Heart left ventricle (tissue), 13 donors: ENCODE measurements around the gene FOSL2.

Experiments
- POLR2A ChIP-seq, 2 donors: fragments of 450-650 bp; IDR thresholded peaks; one replicate each; pipeline ENCODE4 v1.6.1; 2017; ENCODE audit warnings: antibody characterized with exemption in 2 of 2, mild to moderate bottlenecking in 2 of 2, moderate library complexity in 2 of 2
- TF ChIP-seq, protein P1 (sequence below), 12 donors: fragments of 200-600 bp; sonication (generic) in 4 of 12; IDR thresholded peaks; one replicate each; pipeline versions ENCODE4 v1.5.0 to v1.8.0; 2018 to 2022; ENCODE audit warnings: antibody characterized with exemption in 12 of 12, mild to moderate bottlenecking in 5 of 12
- donor health status: ischemic (EF 13 %, LVEDD 7.1; RV severe dilation, severe dysfunction).
- donor health status: DM: no; HTN: yes; CAD: no.
- donor health status: DM: no; HTN: no; CAD: no.
- donor health status: ischemic (EF 25% LVEDD 6.9; RV normal size, moderate dysfunction).
- donor health status: ischemic (EF 25% LVEDD 5.7; RV mildly dilated, moderate dysfunction).
- donor health status: ischemic (EF 35%, LVEDD 5.7; RV mildly dilated, moderate dysfunction).
- donor health status: nonischemic (EF 11% LVEDD 7.7; RV severe dilation, severe dysfunction).
- donor health status: DM: yes; HTN: yes; CAD: no.
- donor health status: PGD.
- donor health status: ischemic (EF 29% LVEDD 5.4; RV normal size, mild dysfunction).
- donor health status: nonischemic (EF 23%, LVEDD 6.1; RV moderate dilation, normal function).

DNA sequence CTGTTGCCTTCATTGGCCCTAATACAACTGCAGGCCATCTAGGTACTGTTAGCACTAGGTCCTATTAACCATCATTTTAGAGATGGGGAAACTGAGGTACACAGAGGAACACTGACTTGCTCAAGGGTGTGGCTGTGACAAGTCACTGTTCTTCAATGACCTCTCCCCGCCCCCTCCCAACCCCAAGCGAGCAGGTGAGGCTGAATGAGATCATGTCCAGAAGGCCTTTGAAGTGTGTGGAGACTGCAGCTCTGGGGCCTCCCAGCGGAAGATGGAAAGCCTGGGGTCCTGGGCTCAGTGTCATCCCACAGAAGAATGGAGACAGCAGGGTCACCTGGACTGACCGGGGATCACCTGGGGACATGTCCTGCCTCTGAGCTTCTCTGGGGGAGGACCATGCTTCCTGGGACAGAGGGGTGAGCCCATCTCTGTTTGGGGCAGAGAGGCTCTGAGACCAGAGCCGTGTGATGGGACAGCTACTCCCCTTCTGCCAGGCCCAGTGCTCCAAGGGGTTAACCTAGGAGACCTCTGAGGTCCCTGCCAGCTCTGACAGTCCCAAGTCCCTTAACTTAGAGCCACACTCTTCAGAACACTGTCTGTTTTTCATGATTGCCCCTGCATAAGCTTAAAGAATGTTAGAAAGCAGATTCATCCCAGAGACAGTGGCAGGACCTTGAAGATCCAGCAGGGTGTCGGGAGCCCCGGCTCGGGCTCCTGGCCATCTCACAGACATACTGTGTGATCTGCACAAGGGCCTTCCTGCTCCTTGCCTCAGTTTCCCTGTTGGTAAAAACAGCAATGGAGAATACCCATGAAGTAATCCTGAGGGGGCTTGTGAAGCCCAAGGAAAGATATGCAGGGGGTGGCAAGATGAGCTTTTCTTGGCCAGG is 16.7 kb upstream of the FOSL2 start:
- TF ChIP-seq POLR2A (IDR thresholded peaks at IDR 0.05): no peak
- TF ChIP-seq, protein P1, sequence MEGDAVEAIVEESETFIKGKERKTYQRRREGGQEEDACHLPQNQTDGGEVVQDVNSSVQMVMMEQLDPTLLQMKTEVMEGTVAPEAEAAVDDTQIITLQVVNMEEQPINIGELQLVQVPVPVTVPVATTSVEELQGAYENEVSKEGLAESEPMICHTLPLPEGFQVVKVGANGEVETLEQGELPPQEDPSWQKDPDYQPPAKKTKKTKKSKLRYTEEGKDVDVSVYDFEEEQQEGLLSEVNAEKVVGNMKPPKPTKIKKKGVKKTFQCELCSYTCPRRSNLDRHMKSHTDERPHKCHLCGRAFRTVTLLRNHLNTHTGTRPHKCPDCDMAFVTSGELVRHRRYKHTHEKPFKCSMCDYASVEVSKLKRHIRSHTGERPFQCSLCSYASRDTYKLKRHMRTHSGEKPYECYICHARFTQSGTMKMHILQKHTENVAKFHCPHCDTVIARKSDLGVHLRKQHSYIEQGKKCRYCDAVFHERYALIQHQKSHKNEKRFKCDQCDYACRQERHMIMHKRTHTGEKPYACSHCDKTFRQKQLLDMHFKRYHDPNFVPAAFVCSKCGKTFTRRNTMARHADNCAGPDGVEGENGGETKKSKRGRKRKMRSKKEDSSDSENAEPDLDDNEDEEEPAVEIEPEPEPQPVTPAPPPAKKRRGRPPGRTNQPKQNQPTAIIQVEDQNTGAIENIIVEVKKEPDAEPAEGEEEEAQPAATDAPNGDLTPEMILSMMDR (IDR thresholded peaks at IDR 0.05): no peak
